ENCODE results near the gene NUDT10. TPM values are rescaled to one million over a fixed set of nuclear protein-coding genes. Genes with fewer than 3 reads are reported as not detected.
A peak's percentile ranks its signal among the peaks of the same experiment; 100 is the strongest.
"Not testable (repeated sequence)": the region's sequence is repeated elsewhere in the genome, so short reads cannot be mapped to it uniquely, and the experiment has no call there.

The NUDT10 gene
- total RNA-seq (0.85 TPM), polyA plus RNA-seq (1.1 TPM)
- long read RNA-seq, donor 1: 0 reads
- long read RNA-seq, donor 2, partial matches to known transcripts: 0 of 1 reads
- long read RNA-seq, donor 2, other reads (novel, unspliced or antisense): 0 of 1 reads
- long read RNA-seq, donor 3, partial matches to known transcripts: 0 of 1 reads
- long read RNA-seq, donor 3, other reads (novel, unspliced or antisense): 0 of 1 reads
- long read RNA-seq, donor 4, partial matches to known transcripts: 0 of 1 reads
- long read RNA-seq, donor 4, other reads (novel, unspliced or antisense): 0 of 1 reads
- long read RNA-seq, donor 5, partial matches to known transcripts: 0 of 1 reads
- long read RNA-seq, donor 5, other reads (novel, unspliced or antisense): 0 of 1 reads
- long read RNA-seq, donor 6: 0 reads
- long read RNA-seq, donor 7, partial matches to known transcripts: 0 of 1 reads
- long read RNA-seq, donor 7, other reads (novel, unspliced or antisense): 0 of 1 reads
- long read RNA-seq, donor 8: 0 reads
- long read RNA-seq, donor 9: 0 reads
- long read RNA-seq, donor 10: 0 reads

GRCh38 chrX:51332188-51332942, at the start of gene NUDT10:
Gene NUDT10, plus strand, starts transcription at chrX:51332822. Its CDS starts 144 bp downstream, at chrX:51332966.
- peak in 3 of 9 donors; percentile 8 to 35 (median 23) for DNase-seq (ENCODE audit: low read depth in 6 of 9, low spot score in 9 of 9)
- Histone ChIP-seq H3K4me1 (ENCODE audit: control insufficient read depth in 2 of 2, insufficient read depth in 2 of 2, low read length in 2 of 2) (no peaks in the 10 kb centered on the region), H3K27ac (ENCODE audit: low read depth in 1 of 2, low read length in 1 of 2) (no peak within 1 kb of the TSS), H3K9me3 (ENCODE audit: control insufficient read depth in 2 of 2, insufficient read depth in 1 of 2, low read length in 1 of 2) (no peaks in the 10 kb centered on the region), H3K4me3 (ENCODE audit: low read length in 2 of 2) (peak within 1 kb of the TSS; percentile 33 to 50), H3K36me3 (ENCODE audit: control insufficient read depth in 2 of 2, insufficient read depth in 2 of 2, low read length in 1 of 2) (no peaks in the 10 kb centered on the region), H3K27me3 (ENCODE audit: control insufficient read depth in 2 of 2, insufficient read depth in 1 of 2, low read length in 1 of 2) (peaks cover 0 to 6% of the 10 kb centered on the region in 2 donors)
- under 1% methylated on average over 65 of the region's 68 CpGs for WGBS

GRCh38 chrX:51292421-51292820, 40.2 kb upstream of the NUDT10 start:
- DNase-seq (ENCODE audit: low read depth in 6 of 9, low spot score in 9 of 9): no peak
- no peaks in the 10 kb centered on the region for H3K4me1 ChIP-seq (ENCODE audit: control insufficient read depth in 2 of 2, insufficient read depth in 2 of 2, low read length in 2 of 2)
- no peaks in the 10 kb centered on the region for H3K27me3 ChIP-seq (ENCODE audit: control insufficient read depth in 2 of 2, insufficient read depth in 1 of 2, low read length in 1 of 2)
- no peaks in the 10 kb centered on the region for H3K36me3 ChIP-seq (ENCODE audit: control insufficient read depth in 2 of 2, insufficient read depth in 2 of 2, low read length in 1 of 2)
- H3K9me3 ChIP-seq (ENCODE audit: control insufficient read depth in 2 of 2, insufficient read depth in 1 of 2, low read length in 1 of 2): no peaks in the 10 kb centered on the region
- no peak overlapping the region for H3K4me3 ChIP-seq (ENCODE audit: low read length in 2 of 2)
- WGBS: 96% methylated on average over 3 of the region's 3 CpGs
- H3K27ac ChIP-seq (ENCODE audit: low read depth in 1 of 2, low read length in 1 of 2): no peak overlapping the region

GRCh38 chrX:51296138-51296537, 36.5 kb upstream of the NUDT10 start:
- Histone ChIP-seq H3K36me3 (ENCODE audit: control insufficient read depth in 2 of 2, insufficient read depth in 2 of 2, low read length in 1 of 2) (no peaks in the 10 kb centered on the region), H3K27ac (ENCODE audit: low read depth in 1 of 2, low read length in 1 of 2) (no peak overlapping the region), H3K4me3 (ENCODE audit: low read length in 2 of 2) (no peak overlapping the region), H3K4me1 (ENCODE audit: control insufficient read depth in 2 of 2, insufficient read depth in 2 of 2, low read length in 2 of 2) (no peaks in the 10 kb centered on the region), H3K27me3 (ENCODE audit: control insufficient read depth in 2 of 2, insufficient read depth in 1 of 2, low read length in 1 of 2) (no peaks in the 10 kb centered on the region), H3K9me3 (ENCODE audit: control insufficient read depth in 2 of 2, insufficient read depth in 1 of 2, low read length in 1 of 2) (no peaks in the 10 kb centered on the region)
- no peak for DNase-seq (ENCODE audit: low read depth in 6 of 9, low spot score in 9 of 9)
- 80% methylated on average over 2 of the region's 2 CpGs for WGBS

GRCh38 chrX:51316271-51316670, 16.4 kb upstream of the NUDT10 start:
- no peaks in the 10 kb centered on the region for H3K36me3 ChIP-seq (ENCODE audit: control insufficient read depth in 2 of 2, insufficient read depth in 2 of 2, low read length in 1 of 2)
- 94% methylated on average over 1 of the region's 1 CpG for WGBS
- H3K27ac ChIP-seq (ENCODE audit: low read depth in 1 of 2, low read length in 1 of 2): no peak overlapping the region
- H3K9me3 ChIP-seq (ENCODE audit: control insufficient read depth in 2 of 2, insufficient read depth in 1 of 2, low read length in 1 of 2): no peaks in the 10 kb centered on the region
- no peaks in the 10 kb centered on the region for H3K4me1 ChIP-seq (ENCODE audit: control insufficient read depth in 2 of 2, insufficient read depth in 2 of 2, low read length in 2 of 2)
- H3K27me3 ChIP-seq (ENCODE audit: control insufficient read depth in 2 of 2, insufficient read depth in 1 of 2, low read length in 1 of 2): no peaks in the 10 kb centered on the region
- DNase-seq (ENCODE audit: low read depth in 6 of 9, low spot score in 9 of 9): no peak
- no peak overlapping the region for H3K4me3 ChIP-seq (ENCODE audit: low read length in 2 of 2)

- H3K4me1 ChIP-seq (ENCODE audit: control insufficient read depth in 2 of 2, insufficient read depth in 2 of 2, low read length in 2 of 2); H3K36me3 ChIP-seq (ENCODE audit: control insufficient read depth in 2 of 2, insufficient read depth in 2 of 2, low read length in 1 of 2); H3K27ac ChIP-seq (ENCODE audit: low read depth in 1 of 2, low read length in 1 of 2); H3K9me3 ChIP-seq (ENCODE audit: control insufficient read depth in 2 of 2, insufficient read depth in 1 of 2, low read length in 1 of 2); H3K27me3 ChIP-seq (ENCODE audit: control insufficient read depth in 2 of 2, insufficient read depth in 1 of 2, low read length in 1 of 2): not testable (repeated sequence)
- WGBS: 2% methylated on average over 49 of the region's 56 CpGs
- DNase-seq (ENCODE audit: low read depth in 6 of 9, low spot score in 9 of 9): peak in 1 of 9 donors; percentile 10
- H3K4me3 ChIP-seq (ENCODE audit: low read length in 2 of 2): peak overlapping the region; percentile 33 to 50
Measured at GRCh38 chrX:51332943-51333785, 542 bp downstream of the NUDT10 start.

- DNase-seq (ENCODE audit: low read depth in 6 of 9, low spot score in 9 of 9): no peak
- peaks cover 0 to 6% of the 10 kb centered on the region in 2 donors for H3K27me3 ChIP-seq (ENCODE audit: control insufficient read depth in 2 of 2, insufficient read depth in 1 of 2, low read length in 1 of 2)
- no peak overlapping the region for H3K4me3 ChIP-seq (ENCODE audit: low read length in 2 of 2)
Measured at GRCh38 chrX:51334276-51334675, 1.7 kb downstream of the NUDT10 start.

GRCh38 chrX:51336584-51336983, 4.0 kb downstream of the NUDT10 start:
- WGBS: 60% methylated on average over 3 of the region's 3 CpGs
- peak in 7 of 9 donors; percentile 13 to 60 (median 21) for DNase-seq (ENCODE audit: low read depth in 6 of 9, low spot score in 9 of 9)
- Histone ChIP-seq H3K36me3 (ENCODE audit: control insufficient read depth in 2 of 2, insufficient read depth in 2 of 2, low read length in 1 of 2) (no peaks in the 10 kb centered on the region), H3K4me3 (ENCODE audit: low read length in 2 of 2) (no peak overlapping the region), H3K27ac (ENCODE audit: low read depth in 1 of 2, low read length in 1 of 2) (no peak overlapping the region), H3K9me3 (ENCODE audit: control insufficient read depth in 2 of 2, insufficient read depth in 1 of 2, low read length in 1 of 2) (no peaks in the 10 kb centered on the region), H3K27me3 (ENCODE audit: control insufficient read depth in 2 of 2, insufficient read depth in 1 of 2, low read length in 1 of 2) (peaks cover 0 to 6% of the 10 kb centered on the region in 2 donors), H3K4me1 (ENCODE audit: control insufficient read depth in 2 of 2, insufficient read depth in 2 of 2, low read length in 2 of 2) (no peaks in the 10 kb centered on the region)

More at GRCh38 chrX:51334276-51334675, 1.7 kb downstream of the NUDT10 start:
- Histone ChIP-seq H3K4me1 (ENCODE audit: control insufficient read depth in 2 of 2, insufficient read depth in 2 of 2, low read length in 2 of 2) (no peaks in the 10 kb centered on the region), H3K36me3 (ENCODE audit: control insufficient read depth in 2 of 2, insufficient read depth in 2 of 2, low read length in 1 of 2) (no peaks in the 10 kb centered on the region), H3K27ac (ENCODE audit: low read depth in 1 of 2, low read length in 1 of 2) (no peak overlapping the region), H3K9me3 (ENCODE audit: control insufficient read depth in 2 of 2, insufficient read depth in 1 of 2, low read length in 1 of 2) (no peaks in the 10 kb centered on the region)
- WGBS: 95% methylated on average over 4 of the region's 4 CpGs

GRCh38 chrX:51361251-51361650, 28.6 kb downstream of the NUDT10 start:
- H3K9me3 ChIP-seq (ENCODE audit: control insufficient read depth in 2 of 2, insufficient read depth in 1 of 2, low read length in 1 of 2): no peaks in the 10 kb centered on the region
- WGBS: 98% methylated on average over 7 of the region's 7 CpGs
- DNase-seq (ENCODE audit: low read depth in 6 of 9, low spot score in 9 of 9): no peak

More at GRCh38 chrX:51361251-51361650, 28.6 kb downstream of the NUDT10 start:
- H3K4me1 ChIP-seq (ENCODE audit: control insufficient read depth in 2 of 2, insufficient read depth in 2 of 2, low read length in 2 of 2): no peaks in the 10 kb centered on the region
- no peaks in the 10 kb centered on the region for H3K27me3 ChIP-seq (ENCODE audit: control insufficient read depth in 2 of 2, insufficient read depth in 1 of 2, low read length in 1 of 2)
- no peak overlapping the region for H3K4me3 ChIP-seq (ENCODE audit: low read length in 2 of 2)
- no peak overlapping the region for H3K27ac ChIP-seq (ENCODE audit: low read depth in 1 of 2, low read length in 1 of 2)
- H3K36me3 ChIP-seq (ENCODE audit: control insufficient read depth in 2 of 2, insufficient read depth in 2 of 2, low read length in 1 of 2): no peaks in the 10 kb centered on the region

All from thymus (tissue), 14 donors.